Measurements from ENCODE around the gene SF3A2.
"Not testable (repeated sequence)": the region's sequence is repeated elsewhere in the genome, so short reads cannot be mapped to it uniquely, and the experiment has no call there.

SF3A2 gene

GRCh38 chr19:2274931-2275535 lies 38.4 kb downstream of the SF3A2 start:
- DNase-seq (ENCODE audit: low read depth in 2 of 2), result no peak

GRCh38 chr19:2275588-2276428 lies 39.2 kb downstream of the SF3A2 start:
- DNase-seq (ENCODE audit: low read depth in 2 of 2), result no peak

- DNase-seq (ENCODE audit: low read depth in 2 of 2), result no peak
These were observed 39.9 kb downstream of the SF3A2 start for GRCh38 chr19:2276429-2276986.

GRCh38 chr19:2277138-2277537 lies 40.5 kb downstream of the SF3A2 start:
- DNase-seq (ENCODE audit: low read depth in 2 of 2), result no peak

GRCh38 chr19:2278459-2279158 lies 42.0 kb downstream of the SF3A2 start:
- no peak for DNase-seq (ENCODE audit: low read depth in 2 of 2)

- DNase-seq (ENCODE audit: low read depth in 2 of 2), result no peak
These were observed 44.1 kb downstream of the SF3A2 start for GRCh38 chr19:2280633-2281264.

- not testable (repeated sequence) for DNase-seq (ENCODE audit: low read depth in 2 of 2)
These were observed 44.8 kb downstream of the SF3A2 start for GRCh38 chr19:2281265-2282061.

- DNase-seq (ENCODE audit: low read depth in 2 of 2), result no peak
These were observed 45.6 kb downstream of the SF3A2 start, which contains the start of gene PEAK3 for GRCh38 chr19:2282062-2282861. Gene PEAK3, minus strand, starts transcription at chr19:2282175. Its CDS starts 1,244 bp downstream, at chr19:2280931.

- no peak for DNase-seq (ENCODE audit: low read depth in 2 of 2)
These were observed 46.2 kb downstream of the SF3A2 start for GRCh38 chr19:2282862-2283237.

GRCh38 chr19:2283835-2284507 lies 47.3 kb downstream of the SF3A2 start:
- no peak for DNase-seq (ENCODE audit: low read depth in 2 of 2)

GRCh38 chr19:2286402-2287140 lies 49.9 kb downstream of the SF3A2 start:
- DNase-seq (ENCODE audit: low read depth in 2 of 2), result no peak

GRCh38 chr19:2287585-2288337 lies 51.1 kb downstream of the SF3A2 start:
- DNase-seq (ENCODE audit: low read depth in 2 of 2), result no peak

- no peak for DNase-seq (ENCODE audit: low read depth in 2 of 2)
These were observed 51.8 kb downstream of the SF3A2 start for GRCh38 chr19:2288338-2288817.

GRCh38 chr19:2288818-2289713 lies 52.4 kb downstream of the SF3A2 start:
- no peak for DNase-seq (ENCODE audit: low read depth in 2 of 2)

GRCh38 chr19:2289714-2290435 lies 53.3 kb downstream of the SF3A2 start:
- no peak for DNase-seq (ENCODE audit: low read depth in 2 of 2)
